ENCODE measurements around the gene EGFR. TPM values are rescaled to one million over a fixed set of nuclear protein-coding genes. Genes with fewer than 3 reads are reported as not detected.

EGFR gene
- total RNA-seq, 1 donor from 2014 or later = 78.3 TPM

DNA sequence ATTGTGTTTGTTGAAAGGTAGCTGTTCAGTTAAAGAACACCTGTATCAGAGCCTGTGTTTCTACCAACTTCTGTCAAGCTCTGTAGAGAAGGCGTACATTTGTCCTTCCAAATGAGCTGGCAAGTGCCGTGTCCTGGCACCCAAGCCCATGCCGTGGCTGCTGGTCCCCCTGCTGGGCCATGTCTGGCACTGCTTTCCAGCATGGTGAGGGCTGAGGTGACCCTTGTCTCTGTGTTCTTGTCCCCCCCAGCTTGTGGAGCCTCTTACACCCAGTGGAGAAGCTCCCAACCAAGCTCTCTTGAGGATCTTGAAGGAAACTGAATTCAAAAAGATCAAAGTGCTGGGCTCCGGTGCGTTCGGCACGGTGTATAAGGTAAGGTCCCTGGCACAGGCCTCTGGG is 154.9 kb downstream of the EGFR start:
- no peaks in the 10 kb centered on the region for H3K9me3 ChIP-seq
- TF ChIP-seq, protein P1, sequence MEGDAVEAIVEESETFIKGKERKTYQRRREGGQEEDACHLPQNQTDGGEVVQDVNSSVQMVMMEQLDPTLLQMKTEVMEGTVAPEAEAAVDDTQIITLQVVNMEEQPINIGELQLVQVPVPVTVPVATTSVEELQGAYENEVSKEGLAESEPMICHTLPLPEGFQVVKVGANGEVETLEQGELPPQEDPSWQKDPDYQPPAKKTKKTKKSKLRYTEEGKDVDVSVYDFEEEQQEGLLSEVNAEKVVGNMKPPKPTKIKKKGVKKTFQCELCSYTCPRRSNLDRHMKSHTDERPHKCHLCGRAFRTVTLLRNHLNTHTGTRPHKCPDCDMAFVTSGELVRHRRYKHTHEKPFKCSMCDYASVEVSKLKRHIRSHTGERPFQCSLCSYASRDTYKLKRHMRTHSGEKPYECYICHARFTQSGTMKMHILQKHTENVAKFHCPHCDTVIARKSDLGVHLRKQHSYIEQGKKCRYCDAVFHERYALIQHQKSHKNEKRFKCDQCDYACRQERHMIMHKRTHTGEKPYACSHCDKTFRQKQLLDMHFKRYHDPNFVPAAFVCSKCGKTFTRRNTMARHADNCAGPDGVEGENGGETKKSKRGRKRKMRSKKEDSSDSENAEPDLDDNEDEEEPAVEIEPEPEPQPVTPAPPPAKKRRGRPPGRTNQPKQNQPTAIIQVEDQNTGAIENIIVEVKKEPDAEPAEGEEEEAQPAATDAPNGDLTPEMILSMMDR (IDR thresholded peaks at IDR 0.05) = no peak
- H3K27me3 ChIP-seq = no peaks in the 10 kb centered on the region
- H3K4me3 ChIP-seq = no peak overlapping the region
- H3K4me1 ChIP-seq = no peaks in the 10 kb centered on the region
- DNase-seq = no peak
- no peak for ATAC-seq
- H3K36me3 ChIP-seq = peaks cover 66% of the 10 kb centered on the region
- intact Hi-C loops (cut with DNase I) = no loop called here
- no peak overlapping the region for H3K27ac ChIP-seq

DNA sequence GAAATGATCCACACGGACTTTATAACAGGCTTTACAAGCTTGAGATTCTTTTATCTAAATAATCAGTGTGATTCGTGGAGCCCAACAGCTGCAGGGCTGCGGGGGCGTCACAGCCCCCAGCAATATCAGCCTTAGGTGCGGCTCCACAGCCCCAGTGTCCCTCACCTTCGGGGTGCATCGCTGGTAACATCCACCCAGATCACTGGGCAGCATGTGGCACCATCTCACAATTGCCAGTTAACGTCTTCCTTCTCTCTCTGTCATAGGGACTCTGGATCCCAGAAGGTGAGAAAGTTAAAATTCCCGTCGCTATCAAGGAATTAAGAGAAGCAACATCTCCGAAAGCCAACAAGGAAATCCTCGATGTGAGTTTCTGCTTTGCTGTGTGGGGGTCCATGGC is 155.6 kb downstream of the EGFR start:
- H3K4me1 ChIP-seq = no peaks in the 10 kb centered on the region
- no peaks in the 10 kb centered on the region for H3K9me3 ChIP-seq
- no peak for DNase-seq
- H3K4me3 ChIP-seq = no peak overlapping the region
- no peaks in the 10 kb centered on the region for H3K27me3 ChIP-seq
- ATAC-seq = no peak
- H3K36me3 ChIP-seq = peaks cover 59% of the 10 kb centered on the region
- intact Hi-C loops (cut with DNase I) = no loop called here
- TF ChIP-seq, protein P1 (IDR thresholded peaks at IDR 0.05) = no peak
- H3K27ac ChIP-seq = no peak overlapping the region

DNA sequence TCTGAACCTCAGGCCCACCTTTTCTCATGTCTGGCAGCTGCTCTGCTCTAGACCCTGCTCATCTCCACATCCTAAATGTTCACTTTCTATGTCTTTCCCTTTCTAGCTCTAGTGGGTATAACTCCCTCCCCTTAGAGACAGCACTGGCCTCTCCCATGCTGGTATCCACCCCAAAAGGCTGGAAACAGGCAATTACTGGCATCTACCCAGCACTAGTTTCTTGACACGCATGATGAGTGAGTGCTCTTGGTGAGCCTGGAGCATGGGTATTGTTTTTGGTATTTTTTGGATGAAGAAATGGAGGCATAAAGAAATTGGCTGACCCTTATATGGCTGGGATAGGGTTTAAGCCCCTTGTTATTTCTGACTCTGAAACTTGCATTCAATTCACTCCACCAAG is 156.0 kb downstream of the EGFR start:
- intact Hi-C loops (cut with DNase I) = no loop called here
- ATAC-seq (no peak), DNase-seq (no peak)
- Histone ChIP-seq H3K9me3 (no peaks in the 10 kb centered on the region), H3K36me3 (peaks cover 55% of the 10 kb centered on the region), H3K4me1 (no peaks in the 10 kb centered on the region), H3K27me3 (no peaks in the 10 kb centered on the region), H3K4me3 (no peak overlapping the region), H3K27ac (no peak overlapping the region)
- TF ChIP-seq, protein P1 (IDR thresholded peaks at IDR 0.05) = no peak

DNA sequence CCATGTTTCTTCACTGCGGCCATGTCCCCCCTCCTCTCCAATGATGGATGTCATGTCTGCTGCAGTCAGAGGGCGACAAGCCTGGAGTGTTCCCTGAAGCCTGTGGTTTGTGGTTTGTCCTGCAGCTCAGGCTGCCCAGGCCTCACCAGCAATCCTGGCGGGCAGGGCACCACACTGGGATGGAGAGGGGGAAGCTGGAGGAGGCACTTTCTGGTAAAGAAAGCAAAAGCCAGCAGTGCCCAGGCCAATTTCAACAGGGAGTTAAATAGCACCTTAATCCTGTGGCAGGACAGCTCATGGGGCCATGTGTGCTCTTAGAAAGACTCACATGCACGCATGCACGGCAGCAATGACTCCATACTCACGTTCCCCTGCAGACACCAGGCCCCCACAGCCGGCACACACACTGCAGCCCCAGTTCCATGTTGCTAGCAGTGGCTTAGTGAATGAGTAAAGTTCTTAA is 158.3 kb downstream of the EGFR start:
- ATAC-seq = no peak
- Histone ChIP-seq H3K36me3 (peaks cover 47% of the 10 kb centered on the region), H3K4me3 (no peak overlapping the region), H3K27me3 (no peaks in the 10 kb centered on the region), H3K4me1 (no peaks in the 10 kb centered on the region), H3K27ac (no peak overlapping the region), H3K9me3 (no peaks in the 10 kb centered on the region)
- intact Hi-C loops (cut with DNase I) = no loop called here
- TF ChIP-seq, protein P1 (IDR thresholded peaks at IDR 0.05) = no peak
- peak; percentile 43 for DNase-seq

DNA sequence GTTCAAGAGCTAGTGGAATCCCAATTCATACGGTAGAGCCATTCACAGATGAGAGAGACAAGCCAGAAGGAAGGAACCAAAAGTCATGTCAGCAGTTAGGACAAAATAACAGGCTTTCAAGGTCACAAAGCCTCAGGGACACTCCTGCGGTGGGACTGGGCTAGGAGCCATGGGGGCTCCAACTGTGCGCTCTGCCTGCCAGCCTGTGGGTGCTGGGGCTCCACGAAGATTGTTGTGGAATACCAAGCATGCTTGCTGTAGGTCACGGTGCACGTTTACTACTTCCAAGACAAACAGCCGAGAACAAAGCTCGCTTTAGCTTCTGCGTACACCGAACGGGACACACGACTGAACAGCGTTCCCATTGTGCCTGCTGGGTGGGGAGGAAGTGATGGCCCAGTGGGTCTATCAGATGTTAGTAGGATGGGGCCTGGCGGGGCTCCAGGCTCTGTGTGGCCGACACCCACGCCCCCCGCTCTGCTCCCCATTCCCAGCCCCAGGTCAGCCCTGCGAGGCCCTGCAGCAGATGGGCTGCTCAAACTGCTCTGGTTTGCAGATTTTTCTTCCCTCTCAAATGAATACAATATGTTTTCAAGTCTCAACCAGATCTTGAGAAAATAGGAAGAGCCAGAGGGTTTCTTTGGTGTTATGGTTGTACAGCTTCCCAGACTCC is 158.9 kb downstream of the EGFR start:
- H3K27ac ChIP-seq = no peak overlapping the region
- peak; percentile 58 for DNase-seq
- intact Hi-C loops (cut with DNase I) = no loop called here
- no peaks in the 10 kb centered on the region for H3K4me1 ChIP-seq
- peaks cover 46% of the 10 kb centered on the region for H3K36me3 ChIP-seq
- no peaks in the 10 kb centered on the region for H3K27me3 ChIP-seq
- no peaks in the 10 kb centered on the region for H3K9me3 ChIP-seq
- TF ChIP-seq, protein P1 (IDR thresholded peaks at IDR 0.05) = no peak
- no peak overlapping the region for H3K4me3 ChIP-seq
- ATAC-seq = peak; percentile 15
